Muscle of leg (tissue), 16 donors: ENCODE data around the gene SIVA1. TPM values are rescaled to one million over a fixed set of nuclear protein-coding genes. Genes with fewer than 3 reads are reported as not detected.

ENCODE experiments used
- DNase-seq: peaks from one replicate; pipeline ENCODE4 v3.0.0; 2013
- H3K27ac ChIP-seq: one replicate; pipeline ENCODE4 v1.5.1; 2013; ENCODE audit warnings: mild to moderate bottlenecking, low read length, control low read depth
- H3K27me3 ChIP-seq: one replicate; pipeline ENCODE4 v1.6.1; 2013; ENCODE audit warnings: low read length; ENCODE audit not compliant: control insufficient read depth, insufficient read depth
- H3K36me3 ChIP-seq: one replicate; pipeline ENCODE4 v1.6.1; 2013; ENCODE audit warnings: low read length; ENCODE audit not compliant: control insufficient read depth, insufficient read depth
- H3K4me1 ChIP-seq: one replicate; pipeline ENCODE4 v1.6.1; 2013; ENCODE audit warnings: low read length; ENCODE audit not compliant: control insufficient read depth, insufficient read depth
- H3K4me3 ChIP-seq: one replicate; pipeline ENCODE4 v1.5.1; 2013; ENCODE audit warnings: low read length, control low read depth
- H3K9me3 ChIP-seq: replicated peaks from 2 replicates; pipeline ENCODE4 v1.6.1; 2013; ENCODE audit warnings: low read depth, low read length; ENCODE audit not compliant: control insufficient read depth
- WGBS: methylation state at CpG from one replicate; pipeline ENCODE4 v1.1.5; 2013; ENCODE audit warnings: missing lambda C conversion rate; ENCODE audit not compliant: insufficient coverage; 5-methylcytosine and 5-hydroxymethylcytosine counted together
- long read RNA-seq, 11 donors: transcript quantifications; one replicate each; lab custom pipeline, GENCODE V29; 2026
- polyA plus RNA-seq, 8 donors: library from polyadenylated mRNA; unstranded; fragments of 120-200 nt; gene quantifications; one replicate each; pipeline versions ENCODE4 v1.2.1 to v1.2.3, GENCODE V29; 2013; ENCODE audit warnings: inconsistent platforms in 1 of 8, low replicate concordance in 1 of 8; ENCODE audit not compliant: insufficient read length in 8 of 8, insufficient read depth in 1 of 8
- total RNA-seq: library from RNA; stranded (reverse); fragments of 120-200 nt; gene quantifications from one replicate; pipeline ENCODE4 v1.2.4, GENCODE V29; 2013

Gene SIVA1, protein sequence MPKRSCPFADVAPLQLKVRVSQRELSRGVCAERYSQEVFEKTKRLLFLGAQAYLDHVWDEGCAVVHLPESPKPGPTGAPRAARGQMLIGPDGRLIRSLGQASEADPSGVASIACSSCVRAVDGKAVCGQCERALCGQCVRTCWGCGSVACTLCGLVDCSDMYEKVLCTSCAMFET
- total RNA-seq (92.4 TPM), polyA plus RNA-seq (100 to 1,000 TPM in 1 of 8 donors, 10 to 100 TPM in 7; 66.1 to 110 (median 81.7) TPM)
- long read RNA-seq, donor 1, transcript SIVA1-201 (4 exons, 802 nt), result major isoform, 27 of 53 reads
- long read RNA-seq, donor 1, partial matches to known transcripts, result 23 of 53 reads
- long read RNA-seq, donor 1, other reads (novel, unspliced or antisense), result 0 of 53 reads
- long read RNA-seq, donor 2, partial matches to known transcripts, result 0 of 5 reads
- long read RNA-seq, donor 2, other reads (novel, unspliced or antisense), result 0 of 5 reads
- long read RNA-seq, donor 3, full-length matches to known transcripts, result 64 of 98 reads
- long read RNA-seq, donor 3, partial matches to known transcripts, result 34 of 98 reads
- long read RNA-seq, donor 3, other reads (novel, unspliced or antisense), result 0 of 98 reads
- long read RNA-seq, donor 4, transcript SIVA1-201 (4 exons, 802 nt), result major isoform, 50 of 67 reads
- long read RNA-seq, donor 4, partial matches to known transcripts, result 13 of 67 reads
- long read RNA-seq, donor 4, other reads (novel, unspliced or antisense), result 0 of 67 reads
- long read RNA-seq, donor 5, full-length matches to known transcripts, result 129 of 227 reads
- long read RNA-seq, donor 5, partial matches to known transcripts, result 93 of 227 reads
- long read RNA-seq, donor 5, other reads (novel, unspliced or antisense), result 5 of 227 reads
- long read RNA-seq, donor 6, transcript SIVA1-201 (4 exons, 802 nt), result major isoform, 122 of 193 reads
- long read RNA-seq, donor 6, transcript SIVA1-203 (3 exons, 1,244 nt), result minor isoform, 15 of 193 reads
- long read RNA-seq, donor 6, partial matches to known transcripts, result 43 of 193 reads
- long read RNA-seq, donor 6, other reads (novel, unspliced or antisense), result 10 of 193 reads
- long read RNA-seq, donor 7, full-length matches to known transcripts, result 75 of 163 reads
- long read RNA-seq, donor 7, partial matches to known transcripts, result 80 of 163 reads
- long read RNA-seq, donor 7, other reads (novel, unspliced or antisense), result 8 of 163 reads
- long read RNA-seq, donor 8, full-length matches to known transcripts, result 61 of 79 reads
- long read RNA-seq, donor 8, partial matches to known transcripts, result 11 of 79 reads
- long read RNA-seq, donor 8, other reads (novel, unspliced or antisense), result 7 of 79 reads
- long read RNA-seq, donor 9, transcript SIVA1-201 (4 exons, 802 nt), result major isoform, 41 of 92 reads
- long read RNA-seq, donor 9, partial matches to known transcripts, result 42 of 92 reads
- long read RNA-seq, donor 9, other reads (novel, unspliced or antisense), result 5 of 92 reads
- long read RNA-seq, donor 10, transcript SIVA1-201 (4 exons, 802 nt), result major isoform, 66 of 100 reads
- long read RNA-seq, donor 10, partial matches to known transcripts, result 23 of 100 reads
- long read RNA-seq, donor 10, other reads (novel, unspliced or antisense), result 7 of 100 reads
- long read RNA-seq, donor 11, transcript SIVA1-201 (4 exons, 802 nt), result major isoform, 44 of 82 reads
- long read RNA-seq, donor 11, partial matches to known transcripts, result 30 of 82 reads
- long read RNA-seq, donor 11, other reads (novel, unspliced or antisense), result 6 of 82 reads

DNA sequence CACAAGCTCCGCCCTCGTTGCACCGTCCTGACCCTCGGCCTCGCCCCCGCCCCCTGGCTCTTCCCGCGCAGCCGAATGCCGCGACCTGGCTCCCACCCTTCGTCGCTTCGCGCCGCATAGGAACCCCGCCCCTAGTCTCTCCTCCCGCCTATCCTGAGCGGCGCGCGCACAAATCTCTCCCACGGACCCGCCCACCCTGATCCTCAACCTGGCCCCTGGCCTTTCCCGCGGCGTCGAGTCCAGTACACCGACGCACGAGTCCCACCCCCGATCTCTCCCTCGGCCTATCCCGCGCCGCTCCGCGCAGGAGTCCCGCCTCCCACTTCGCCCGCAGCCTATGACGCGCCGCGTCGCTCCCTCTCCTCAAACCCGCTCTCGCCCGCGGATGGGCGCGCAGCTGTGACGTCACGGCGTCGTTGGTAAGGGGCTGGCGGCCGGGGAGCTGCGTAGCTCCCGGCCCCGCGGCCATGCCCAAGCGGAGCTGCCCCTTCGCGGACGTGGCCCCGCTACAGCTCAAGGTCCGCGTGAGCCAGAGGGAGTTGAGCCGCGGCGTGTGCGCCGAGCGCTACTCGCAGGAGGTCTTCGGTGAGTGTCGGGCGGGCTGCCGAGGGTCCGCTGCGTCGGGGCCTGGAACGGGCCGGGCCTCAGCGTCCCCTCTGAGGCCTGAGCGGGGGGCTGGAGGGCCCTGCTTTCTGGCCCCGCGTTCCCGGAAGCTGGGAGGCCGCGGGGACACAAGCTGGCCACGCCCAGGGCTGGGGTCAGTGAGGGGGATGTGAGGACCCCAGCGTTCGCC is at the start of gene SIVA1:
SIVA1 (plus strand) TSS at position 413 of the 793 bp plus-strand sequence; CDS start at position 468, 55 bp downstream.
- under 1% methylated on average over 95 of the region's 95 CpGs for WGBS
- no peaks in the 10 kb centered on the region for H3K9me3 ChIP-seq
- H3K4me1 ChIP-seq, result peaks cover 52% of the 10 kb centered on the region
- peak within 1 kb of the TSS; percentile 94 for H3K27ac ChIP-seq
- peak; percentile 100 for DNase-seq
- H3K27me3 ChIP-seq, result no peaks in the 10 kb centered on the region
- H3K36me3 ChIP-seq, result peaks cover 33% of the 10 kb centered on the region
- H3K4me3 ChIP-seq, result peak within 1 kb of the TSS; percentile 94

DNA sequence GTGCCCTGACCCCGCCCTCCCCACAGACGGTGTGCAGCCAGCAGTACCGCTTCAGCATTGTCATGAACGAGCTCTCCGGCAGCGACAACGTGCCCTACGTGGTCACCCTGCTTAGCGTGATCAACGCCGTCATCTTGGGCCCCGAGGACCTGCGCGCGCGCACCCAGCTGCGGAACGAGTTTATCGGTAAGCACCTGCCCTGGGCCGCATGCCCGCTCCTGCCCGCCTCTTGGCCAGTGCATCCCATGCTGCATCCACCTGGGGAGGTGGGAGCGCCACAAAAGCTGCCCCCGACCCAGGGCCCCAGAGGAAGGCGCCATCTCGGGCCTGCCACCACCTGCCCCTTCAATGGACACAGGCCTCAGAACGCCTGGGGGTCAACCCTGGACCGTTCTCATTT is 49.7 kb upstream of the SIVA1 start:
- Histone ChIP-seq H3K27me3 (no peaks in the 10 kb centered on the region), H3K27ac (no peak overlapping the region), H3K4me1 (peaks cover 66% of the 10 kb centered on the region), H3K9me3 (no peaks in the 10 kb centered on the region), H3K4me3 (no peak overlapping the region), H3K36me3 (peaks cover 54% of the 10 kb centered on the region)
- WGBS, result 90% methylated on average over 26 of the region's 28 CpGs
- no peak for DNase-seq

DNA sequence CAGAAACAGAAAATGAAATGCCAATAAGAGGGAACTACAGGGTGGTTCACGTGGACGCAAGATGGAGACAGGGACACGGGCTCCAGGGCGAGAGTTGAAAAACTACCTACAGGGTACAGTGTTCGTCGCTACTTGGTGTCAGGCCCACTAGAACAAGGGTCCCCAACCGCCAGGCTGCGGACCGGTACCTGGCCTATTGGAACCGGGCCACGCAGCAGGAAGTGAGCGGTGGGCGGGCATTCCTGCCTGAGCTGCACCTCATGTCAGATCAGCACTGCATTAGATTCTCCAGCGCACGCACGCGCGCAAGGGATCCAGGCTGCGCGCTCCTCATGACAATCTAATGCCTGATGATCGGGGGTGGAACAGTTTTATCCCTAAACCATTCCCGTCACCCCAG is 48.7 kb upstream of the SIVA1 start:
- WGBS, result 98% methylated on average over 21 of the region's 22 CpGs
- DNase-seq, result no peak
- H3K9me3 ChIP-seq, result no peaks in the 10 kb centered on the region
- peaks cover 56% of the 10 kb centered on the region for H3K36me3 ChIP-seq
- peaks cover 65% of the 10 kb centered on the region for H3K4me1 ChIP-seq
- no peaks in the 10 kb centered on the region for H3K27me3 ChIP-seq
- no peak overlapping the region for H3K27ac ChIP-seq
- no peak overlapping the region for H3K4me3 ChIP-seq

DNA sequence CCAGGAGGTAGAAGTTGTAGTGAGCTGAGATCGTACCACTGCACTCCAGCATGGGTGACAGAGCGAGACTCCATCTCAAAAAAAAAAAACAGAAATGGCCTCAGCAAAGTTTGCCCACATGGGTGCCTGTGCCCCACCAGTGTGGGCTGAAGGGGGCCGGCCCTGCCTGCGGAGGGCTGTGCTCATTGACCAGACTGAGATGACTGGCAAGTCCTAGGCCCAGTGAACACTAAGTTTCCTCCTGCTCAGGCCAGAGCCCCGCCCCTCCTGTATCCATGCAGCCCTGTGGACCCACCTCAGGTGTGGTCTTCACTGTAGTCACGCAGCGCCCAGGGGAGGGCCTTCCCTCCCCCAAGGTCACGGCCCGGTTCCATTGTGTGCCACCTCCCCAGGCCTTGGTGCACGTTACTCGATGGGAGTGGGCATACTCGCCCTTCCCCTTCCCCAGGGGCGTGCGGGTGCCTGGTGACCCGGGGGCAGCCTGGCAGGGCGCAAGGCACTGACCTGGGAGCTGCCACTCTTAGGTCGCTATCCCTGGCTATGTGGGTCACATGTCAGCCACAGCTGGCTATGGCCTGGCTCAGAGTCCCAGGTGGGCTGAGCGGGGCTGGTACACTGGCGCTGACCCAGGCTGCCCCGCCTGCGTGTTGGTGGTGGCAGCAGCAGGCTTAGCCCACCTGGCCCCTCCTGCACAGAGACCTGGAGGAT is 47.5 kb upstream of the SIVA1 start:
- 92% methylated on average over 19 of the region's 21 CpGs for WGBS
- no peaks in the 10 kb centered on the region for H3K9me3 ChIP-seq
- no peak for DNase-seq
- peaks cover 67% of the 10 kb centered on the region for H3K36me3 ChIP-seq
- no peak overlapping the region for H3K4me3 ChIP-seq
- no peaks in the 10 kb centered on the region for H3K27me3 ChIP-seq
- no peak overlapping the region for H3K27ac ChIP-seq
- peaks cover 59% of the 10 kb centered on the region for H3K4me1 ChIP-seq

DNA sequence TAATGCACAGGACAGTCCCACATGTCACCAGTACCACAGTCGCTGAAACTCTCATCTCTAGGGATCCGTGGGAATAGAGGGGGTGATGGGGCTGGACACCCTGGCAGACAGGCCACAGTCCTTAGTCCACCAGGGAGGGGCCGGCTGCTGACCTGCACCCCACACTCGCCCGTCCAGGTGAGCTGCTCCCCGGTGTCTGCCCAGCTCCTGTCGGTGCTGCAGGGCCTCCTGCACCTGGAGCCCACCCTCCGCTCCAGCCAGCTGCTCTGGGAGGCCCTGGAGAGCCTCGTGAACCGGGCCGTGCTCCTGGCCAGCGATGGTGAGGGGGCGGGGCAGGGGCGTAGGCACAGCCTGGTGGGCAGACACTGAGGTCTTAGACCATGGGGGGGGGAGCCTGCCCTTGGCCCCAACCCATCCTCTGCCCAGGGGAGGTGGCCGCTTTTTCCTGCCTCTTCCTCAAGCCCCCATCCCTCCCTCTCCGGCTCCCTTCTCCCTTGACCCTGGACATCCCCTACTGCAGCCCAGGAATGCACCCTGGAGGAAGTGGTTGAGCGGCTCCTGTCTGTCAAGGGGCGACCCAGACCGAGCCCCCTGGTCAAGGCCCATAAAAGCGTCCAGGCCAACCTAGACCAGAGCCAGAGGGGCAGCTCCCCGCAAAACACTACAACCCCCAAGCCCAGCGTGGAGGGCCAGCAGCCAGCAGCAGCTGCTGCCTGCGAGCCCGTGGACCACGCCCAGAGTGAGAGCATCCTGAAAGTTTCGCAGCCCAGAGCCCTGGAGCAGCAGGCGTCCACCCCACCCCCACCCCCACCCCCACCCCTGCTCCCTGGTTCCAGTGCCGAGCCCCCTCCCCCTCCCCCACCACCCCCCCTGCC is 46.0 kb upstream of the SIVA1 start:
- peaks cover 71% of the 10 kb centered on the region for H3K36me3 ChIP-seq

DNA sequence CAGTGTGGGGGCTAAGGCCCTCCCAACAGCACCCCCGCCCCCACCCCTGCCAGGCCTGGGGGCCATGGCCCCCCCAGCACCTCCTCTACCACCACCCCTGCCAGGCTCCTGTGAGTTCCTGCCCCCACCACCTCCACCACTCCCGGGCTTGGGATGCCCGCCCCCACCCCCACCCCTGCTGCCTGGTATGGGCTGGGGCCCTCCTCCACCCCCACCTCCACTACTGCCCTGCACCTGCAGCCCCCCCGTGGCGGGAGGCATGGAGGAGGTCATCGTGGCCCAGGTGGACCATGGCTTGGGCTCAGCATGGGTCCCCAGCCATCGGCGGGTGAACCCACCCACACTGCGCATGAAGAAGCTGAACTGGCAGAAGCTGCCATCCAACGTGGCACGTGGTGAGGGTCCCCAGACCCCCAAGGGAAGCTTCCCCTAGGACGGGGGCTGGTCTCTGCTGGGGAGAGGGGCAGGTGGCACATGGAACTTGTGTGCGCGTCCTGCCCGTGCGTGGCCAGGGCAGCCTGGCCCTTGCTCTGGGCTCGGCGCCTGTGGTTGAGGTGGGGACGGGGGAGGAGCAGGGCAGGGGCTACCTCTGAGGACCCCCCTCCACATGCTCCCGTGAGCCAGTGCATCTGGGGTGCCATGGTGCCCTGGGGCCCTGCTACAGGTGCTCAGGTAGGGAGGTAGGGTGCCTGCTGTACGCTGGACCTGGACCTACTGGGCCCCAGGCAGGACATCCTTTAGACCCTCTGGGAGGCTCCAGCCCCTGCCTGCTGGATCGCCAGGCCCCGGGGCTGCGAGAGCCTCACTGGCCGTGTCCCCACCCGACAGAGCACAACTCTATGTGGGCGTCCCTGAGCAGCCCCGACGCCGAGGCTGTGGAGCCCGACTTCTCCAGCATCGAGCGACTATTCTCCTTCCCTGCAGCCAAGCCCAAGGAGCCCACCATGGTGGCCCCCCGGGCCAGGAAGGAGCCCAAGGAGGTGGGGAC is 45.0 kb upstream of the SIVA1 start:
- DNase-seq, result no peak
- peaks cover 71% of the 10 kb centered on the region for H3K36me3 ChIP-seq
- H3K9me3 ChIP-seq, result no peaks in the 10 kb centered on the region
- H3K4me3 ChIP-seq, result no peak overlapping the region
- peaks cover 38% of the 10 kb centered on the region for H3K4me1 ChIP-seq
- H3K27ac ChIP-seq, result no peak overlapping the region
- H3K27me3 ChIP-seq, result no peaks in the 10 kb centered on the region
- WGBS, result 30% methylated on average over 22 of the region's 34 CpGs

More for the DNA sequence above, 46.0 kb upstream of the SIVA1 start:
- no peaks in the 10 kb centered on the region for H3K9me3 ChIP-seq
- H3K4me3 ChIP-seq, result no peak overlapping the region
- H3K27me3 ChIP-seq, result no peaks in the 10 kb centered on the region
- no peak overlapping the region for H3K27ac ChIP-seq
- DNase-seq, result peak; percentile 77
- peaks cover 48% of the 10 kb centered on the region for H3K4me1 ChIP-seq
- WGBS, result 47% methylated on average over 10 of the region's 28 CpGs

DNA sequence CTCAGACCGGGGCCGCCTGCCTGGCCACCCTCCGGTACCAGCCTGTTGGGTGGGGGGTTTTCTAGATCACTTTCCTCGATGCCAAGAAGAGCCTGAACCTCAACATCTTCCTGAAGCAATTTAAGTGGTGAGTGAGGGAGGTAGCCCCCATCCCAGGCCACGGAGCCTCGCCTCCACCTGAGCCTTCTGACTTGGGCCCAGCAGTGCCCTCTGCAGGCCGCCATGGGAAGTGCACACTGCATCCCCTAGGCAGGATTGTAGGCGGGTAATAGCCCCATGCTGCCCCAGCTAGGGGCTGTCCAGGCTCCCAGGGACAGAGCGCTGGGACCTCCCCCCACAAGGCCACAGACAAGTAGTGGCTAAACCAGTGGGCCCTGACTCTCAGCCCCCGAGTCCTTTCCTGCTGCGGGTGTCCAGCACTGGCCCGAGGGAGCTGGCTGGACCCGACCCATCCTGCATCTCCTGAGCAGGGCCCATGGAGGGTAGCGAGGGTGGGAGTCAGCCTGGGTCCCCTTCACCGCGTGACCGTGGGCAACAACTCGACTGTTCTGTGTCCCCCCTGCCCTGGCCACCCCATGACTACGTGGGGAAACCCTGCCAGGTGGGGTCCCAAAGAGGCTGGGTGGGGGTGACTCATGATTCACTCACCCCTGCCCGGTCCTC is 44.2 kb upstream of the SIVA1 start:
- Histone ChIP-seq H3K4me1 (peaks cover 41% of the 10 kb centered on the region), H3K4me3 (no peak overlapping the region), H3K27me3 (no peaks in the 10 kb centered on the region), H3K9me3 (no peaks in the 10 kb centered on the region), H3K27ac (no peak overlapping the region), H3K36me3 (peaks cover 71% of the 10 kb centered on the region)
- DNase-seq, result peak; percentile 75
- WGBS, result 41% methylated on average over 13 of the region's 20 CpGs
